Stimulated activated CD4-positive, alpha-beta T cell treated with anti-CD3 and anti-CD28 coated beads, TNF-alpha, amount 100 ng/mL, for 24 hours (primary cell): ENCODE data around the gene MMEL1.
"Not testable (repeated sequence)": the region's sequence is repeated elsewhere in the genome, so short reads cannot be mapped to it uniquely, and the experiment has no call there.

Experiments used
- DNase-seq, 3 experiments: peaks; one replicate each; pipeline ENCODE4 v3.0.0-alpha.2; 2020; ENCODE audit warnings: low read depth in 3 of 3

The MMEL1 gene, protein sequence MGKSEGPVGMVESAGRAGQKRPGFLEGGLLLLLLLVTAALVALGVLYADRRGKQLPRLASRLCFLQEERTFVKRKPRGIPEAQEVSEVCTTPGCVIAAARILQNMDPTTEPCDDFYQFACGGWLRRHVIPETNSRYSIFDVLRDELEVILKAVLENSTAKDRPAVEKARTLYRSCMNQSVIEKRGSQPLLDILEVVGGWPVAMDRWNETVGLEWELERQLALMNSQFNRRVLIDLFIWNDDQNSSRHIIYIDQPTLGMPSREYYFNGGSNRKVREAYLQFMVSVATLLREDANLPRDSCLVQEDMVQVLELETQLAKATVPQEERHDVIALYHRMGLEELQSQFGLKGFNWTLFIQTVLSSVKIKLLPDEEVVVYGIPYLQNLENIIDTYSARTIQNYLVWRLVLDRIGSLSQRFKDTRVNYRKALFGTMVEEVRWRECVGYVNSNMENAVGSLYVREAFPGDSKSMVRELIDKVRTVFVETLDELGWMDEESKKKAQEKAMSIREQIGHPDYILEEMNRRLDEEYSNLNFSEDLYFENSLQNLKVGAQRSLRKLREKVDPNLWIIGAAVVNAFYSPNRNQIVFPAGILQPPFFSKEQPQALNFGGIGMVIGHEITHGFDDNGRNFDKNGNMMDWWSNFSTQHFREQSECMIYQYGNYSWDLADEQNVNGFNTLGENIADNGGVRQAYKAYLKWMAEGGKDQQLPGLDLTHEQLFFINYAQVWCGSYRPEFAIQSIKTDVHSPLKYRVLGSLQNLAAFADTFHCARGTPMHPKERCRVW

DNA sequence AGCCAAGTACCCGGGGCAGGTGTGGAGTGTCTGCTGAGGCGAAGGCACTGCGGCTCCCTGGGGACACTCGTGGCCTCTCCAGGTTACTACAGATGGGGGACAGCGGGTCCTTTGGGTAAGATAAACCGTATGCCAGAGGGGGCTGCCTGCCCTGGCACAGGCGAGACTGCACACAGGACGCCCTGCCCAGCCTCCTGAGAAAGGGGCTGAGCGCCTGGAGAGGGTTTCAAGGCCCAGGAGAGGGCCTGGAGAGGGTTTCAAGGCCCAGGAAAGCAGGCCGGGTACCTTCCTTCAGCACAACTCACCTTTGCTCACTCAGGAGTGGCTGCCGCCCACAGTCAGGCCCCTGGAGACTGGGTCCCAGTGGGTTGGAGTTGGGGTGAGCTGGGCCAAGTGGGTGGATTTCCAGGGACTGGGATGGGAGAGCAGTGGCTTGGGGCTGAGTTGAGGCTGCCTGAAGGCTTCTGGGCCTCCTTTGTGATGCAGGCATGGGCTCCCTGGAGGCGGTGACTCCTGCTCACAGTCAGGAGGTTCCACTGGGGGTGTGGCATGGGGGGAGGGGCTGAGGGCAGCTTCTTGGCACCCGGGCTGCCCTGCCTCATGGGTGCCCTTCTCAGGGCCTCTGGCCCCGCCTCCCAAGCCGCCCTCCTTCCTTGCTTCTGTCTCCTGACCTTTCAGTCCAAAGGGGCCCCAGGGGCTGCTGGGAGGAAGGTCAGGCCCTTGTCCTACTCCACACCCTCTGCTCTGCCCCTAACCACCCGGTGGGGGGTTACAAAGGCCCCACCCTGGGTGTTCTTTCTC is at the start of gene MMEL1:
Gene MMEL1 (minus strand): TSS at position 456 of the 801 bp plus-strand sequence. CDS start 3,532 bp downstream, outside the sequence.
- DNase-seq = no peak

DNA sequence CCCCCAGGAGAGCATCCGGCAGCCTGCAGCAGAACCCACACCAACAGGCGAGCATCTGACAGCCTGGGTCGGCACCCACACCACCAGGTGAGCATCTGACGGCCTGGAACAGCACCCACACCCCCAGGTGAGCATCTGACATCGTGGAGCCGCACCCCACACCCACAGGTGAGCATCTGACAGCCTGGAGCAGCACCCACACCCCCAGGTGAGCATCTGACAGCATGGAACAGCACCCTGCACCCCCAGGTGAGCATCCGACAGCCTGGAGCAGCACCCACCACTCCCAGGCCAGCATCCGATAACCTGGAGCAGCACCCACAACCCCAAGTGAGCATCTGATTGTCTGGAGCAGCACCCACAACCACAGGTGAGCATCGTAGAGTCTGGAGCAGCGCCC is 43.9 kb upstream of the MMEL1 start:
- DNase-seq = not testable (repeated sequence)

DNA sequence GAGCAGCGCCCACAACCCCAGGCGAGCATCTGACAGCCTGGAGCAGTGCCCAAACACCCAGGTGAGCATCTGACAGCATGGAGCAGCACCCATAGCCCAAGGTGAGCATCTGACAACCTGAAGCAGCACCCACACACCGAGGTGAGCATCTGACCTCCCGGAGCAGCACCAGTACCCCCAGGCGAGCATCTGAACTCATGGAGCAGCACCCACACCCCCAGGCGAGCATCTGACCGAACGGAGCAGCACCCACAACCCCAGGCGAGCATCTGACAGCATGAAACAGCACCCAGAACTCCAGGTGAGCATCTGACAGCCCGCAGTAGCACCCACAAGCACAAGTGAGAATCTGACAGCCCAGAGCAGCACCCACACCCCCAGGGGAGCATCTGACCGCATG is 38.8 kb upstream of the MMEL1 start:
- DNase-seq = not testable (repeated sequence)

DNA sequence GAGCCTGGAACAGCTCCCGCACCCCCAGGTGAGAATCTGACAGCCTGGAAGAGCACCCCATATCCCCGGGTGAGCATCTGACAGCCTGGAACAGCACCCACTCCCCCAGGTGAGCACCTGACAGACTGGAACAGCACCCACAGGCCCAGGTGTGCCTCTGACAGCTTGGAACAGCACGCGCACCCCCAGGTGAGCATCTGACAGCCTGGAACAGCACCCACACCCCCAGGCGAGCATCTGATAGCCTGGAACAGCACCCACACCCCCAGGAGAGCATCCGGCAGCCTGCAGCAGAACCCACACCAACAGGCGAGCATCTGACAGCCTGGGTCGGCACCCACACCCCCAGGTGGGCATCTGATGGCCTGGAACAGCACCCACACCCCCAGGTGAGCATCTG is 27.0 kb upstream of the MMEL1 start:
- DNase-seq = not testable (repeated sequence)

DNA sequence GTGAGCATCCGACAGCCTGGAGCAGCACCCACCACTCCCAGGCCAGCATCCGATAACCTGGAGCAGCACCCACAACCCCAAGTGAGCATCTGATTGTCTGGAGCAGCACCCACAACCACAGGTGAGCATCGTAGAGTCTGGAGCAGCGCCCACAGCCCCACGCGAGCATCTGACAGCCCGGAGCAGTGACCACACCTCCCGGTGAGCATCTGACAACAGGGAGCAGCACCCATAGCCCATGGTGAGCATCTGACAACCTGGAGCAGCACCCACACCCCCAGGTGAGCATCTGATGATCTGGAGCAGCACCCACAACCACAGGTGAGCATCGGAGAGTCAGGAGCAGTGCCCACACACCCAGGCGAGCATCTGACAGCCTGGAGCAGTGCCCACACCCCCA is 25.1 kb upstream of the MMEL1 start:
- not testable (repeated sequence) for DNase-seq

DNA sequence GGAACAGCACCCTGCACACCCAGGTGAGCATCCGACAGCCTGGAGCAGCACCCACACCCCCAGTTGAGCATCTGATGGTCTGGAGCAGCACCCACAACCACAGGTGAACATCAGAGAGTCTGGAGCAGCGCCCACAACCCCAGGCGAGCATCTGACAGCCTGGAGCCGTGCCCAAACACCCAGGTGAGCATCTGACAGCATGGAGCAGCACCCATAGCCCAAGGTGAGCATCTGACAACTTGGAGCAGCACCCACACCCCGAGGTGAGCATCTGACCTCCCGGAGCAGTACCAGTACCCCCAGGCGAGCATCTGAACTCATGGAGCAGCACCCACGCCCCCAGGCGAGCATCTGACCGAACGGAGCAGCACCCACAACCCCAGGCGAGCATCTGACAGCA is 24.3 kb upstream of the MMEL1 start:
- not testable (repeated sequence) for DNase-seq

DNA sequence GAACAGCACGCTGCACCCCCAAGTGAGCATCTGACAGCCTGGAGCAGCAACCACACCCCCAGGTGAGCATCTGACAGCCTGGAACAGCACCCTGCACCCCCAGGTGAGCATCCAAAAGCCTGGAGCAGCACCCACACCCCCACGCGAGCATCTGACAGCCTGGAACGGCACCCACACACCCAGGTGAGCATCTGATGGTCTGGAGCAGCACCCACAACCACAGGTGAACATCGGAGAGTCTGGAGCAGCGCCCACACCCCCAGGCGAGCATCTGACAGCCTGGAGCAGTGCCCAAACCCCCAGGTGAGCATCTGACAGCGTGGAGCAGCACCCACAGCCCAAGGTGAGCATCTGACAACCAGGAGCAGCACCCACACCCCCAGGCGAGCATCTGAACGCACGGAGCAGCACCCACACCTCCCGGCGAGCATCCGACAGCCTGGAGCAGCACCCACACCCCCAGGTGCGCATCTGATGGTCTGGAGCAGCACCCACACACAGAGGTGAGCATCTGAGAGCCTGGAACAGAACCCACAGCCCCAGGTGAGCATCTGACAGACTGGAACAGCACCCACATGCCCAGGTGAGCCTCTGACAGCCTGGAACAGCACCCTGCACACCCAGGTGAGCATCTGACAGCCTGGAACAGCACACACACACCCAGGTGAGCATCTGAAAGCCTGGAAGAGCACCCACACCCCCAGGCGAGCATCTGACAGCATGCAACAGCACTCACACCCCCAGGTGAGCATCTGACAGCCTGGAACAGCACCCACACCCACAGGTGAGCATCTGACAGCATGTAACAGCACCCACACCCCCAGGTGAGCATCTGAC is 23.0 kb upstream of the MMEL1 start:
- not testable (repeated sequence) for DNase-seq

DNA sequence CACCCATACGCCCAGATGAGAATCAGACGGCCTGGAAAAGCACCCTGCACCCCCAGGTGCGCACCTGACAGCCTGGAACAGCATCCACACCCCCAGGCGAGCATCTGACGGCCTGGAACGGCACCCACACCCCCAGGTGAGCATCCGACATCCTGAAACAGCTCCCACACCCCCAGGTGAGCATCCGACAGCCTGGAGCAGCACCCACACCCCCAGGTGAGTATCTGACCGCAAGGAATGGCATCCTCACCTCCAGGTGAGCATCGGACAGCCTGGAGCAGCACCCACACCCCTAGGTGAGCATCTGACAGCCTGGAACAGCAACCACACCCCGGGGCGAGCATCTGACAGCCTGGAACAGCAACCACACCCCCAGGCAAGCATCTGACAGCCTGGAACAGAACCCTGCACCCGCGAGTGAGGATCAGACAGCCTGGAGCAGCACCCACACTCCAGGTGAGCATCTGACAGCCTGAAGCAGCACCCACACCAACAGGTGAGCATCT is 21.7 kb upstream of the MMEL1 start:
- not testable (repeated sequence) for DNase-seq

DNA sequence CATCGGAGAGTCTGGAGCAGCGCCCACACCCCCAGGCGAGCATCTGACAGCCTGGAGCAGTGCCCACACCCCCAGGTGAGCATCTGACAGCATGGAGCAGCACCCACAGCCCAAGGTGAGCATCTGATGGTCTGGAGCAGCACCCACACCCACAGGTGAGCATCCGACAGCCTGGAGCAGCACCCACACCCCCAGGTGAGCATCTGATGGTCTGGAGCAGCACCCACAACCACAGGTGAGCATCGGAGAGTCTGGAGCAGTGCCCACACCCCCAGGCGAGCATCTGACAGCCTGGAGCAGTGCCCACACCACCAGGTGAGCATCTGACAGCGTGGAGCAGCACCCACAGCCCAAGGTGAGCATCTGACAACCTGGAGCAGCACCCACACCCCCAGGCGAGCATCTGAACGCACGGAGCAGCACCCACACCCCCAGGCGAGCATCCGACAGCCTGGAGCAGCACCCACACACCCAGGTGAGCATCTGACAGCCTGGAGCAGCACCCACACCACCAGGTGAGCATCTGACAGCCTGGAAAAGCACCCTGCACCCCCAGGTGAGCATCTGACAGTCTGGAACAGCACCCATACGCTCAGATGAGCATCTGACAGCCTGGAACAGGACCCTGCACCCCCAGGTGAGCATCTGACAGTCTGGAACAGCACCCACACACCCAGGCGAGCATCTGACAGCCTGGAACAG is 21.1 kb upstream of the MMEL1 start:
- DNase-seq = not testable (repeated sequence)

DNA sequence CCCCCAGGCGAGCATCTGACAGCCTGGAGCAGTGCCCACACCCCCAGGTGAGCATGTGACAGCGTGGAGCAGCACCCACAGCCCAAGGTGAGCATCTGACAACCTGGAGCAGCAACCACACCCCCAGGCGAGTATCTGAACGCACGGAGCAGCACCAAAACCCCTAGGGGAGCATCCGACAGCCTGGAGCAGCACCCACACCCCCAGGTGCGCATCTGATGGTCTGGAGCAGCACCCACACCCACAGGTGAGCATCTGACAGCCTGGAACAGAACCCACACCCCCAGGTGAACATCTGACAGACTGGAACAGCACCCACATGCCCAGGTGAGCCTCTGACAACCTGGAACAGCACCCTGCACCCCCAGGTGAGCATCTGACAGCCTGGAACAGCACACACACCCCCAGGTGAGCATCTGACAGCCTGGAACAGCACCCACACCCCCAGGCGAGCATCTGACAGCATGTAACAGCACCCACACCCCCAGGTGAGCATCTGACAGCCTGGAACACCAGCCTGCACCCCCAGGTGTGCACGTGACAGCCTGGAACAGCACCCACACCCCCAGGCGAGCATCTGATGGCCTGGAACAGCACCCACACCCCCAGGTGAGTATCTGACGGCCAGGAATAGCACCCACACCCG is 20.2 kb upstream of the MMEL1 start:
- not testable (repeated sequence) for DNase-seq

DNA sequence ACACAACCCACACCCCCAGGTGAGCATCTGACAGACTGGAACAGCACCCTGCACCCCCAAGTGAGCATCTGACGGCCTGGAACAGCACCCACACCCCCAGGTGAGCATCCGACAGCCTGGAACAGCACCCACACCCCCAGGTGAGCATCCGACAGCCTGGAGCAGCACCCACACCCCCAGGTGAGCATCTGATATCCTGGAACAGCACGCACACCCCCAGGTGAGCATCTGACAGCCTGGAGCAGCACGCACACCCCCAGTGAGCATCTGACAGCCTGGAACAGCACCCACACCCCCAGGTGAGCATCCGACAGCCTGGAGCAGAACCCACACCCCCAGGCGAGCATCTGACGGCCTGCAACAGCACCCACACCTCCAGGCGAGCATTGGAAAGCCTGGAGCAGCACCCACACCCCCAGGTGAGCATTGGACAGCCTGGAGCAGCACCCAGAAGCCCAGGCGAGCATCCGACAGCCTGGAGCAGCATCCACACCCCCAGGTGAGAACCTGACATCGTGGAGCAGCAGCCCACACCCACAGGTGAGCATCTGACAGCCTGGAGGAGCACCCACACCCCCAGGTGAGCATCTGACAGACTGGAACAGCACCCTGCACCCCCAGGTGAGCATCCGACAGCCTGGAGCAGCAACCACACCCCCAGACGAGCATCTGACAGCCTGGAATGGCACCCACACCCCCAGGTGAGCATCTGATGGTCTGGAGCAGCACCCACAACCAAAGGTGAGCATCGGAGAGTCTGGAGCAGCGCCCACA is 19.5 kb upstream of the MMEL1 start:
- not testable (repeated sequence) for DNase-seq

DNA sequence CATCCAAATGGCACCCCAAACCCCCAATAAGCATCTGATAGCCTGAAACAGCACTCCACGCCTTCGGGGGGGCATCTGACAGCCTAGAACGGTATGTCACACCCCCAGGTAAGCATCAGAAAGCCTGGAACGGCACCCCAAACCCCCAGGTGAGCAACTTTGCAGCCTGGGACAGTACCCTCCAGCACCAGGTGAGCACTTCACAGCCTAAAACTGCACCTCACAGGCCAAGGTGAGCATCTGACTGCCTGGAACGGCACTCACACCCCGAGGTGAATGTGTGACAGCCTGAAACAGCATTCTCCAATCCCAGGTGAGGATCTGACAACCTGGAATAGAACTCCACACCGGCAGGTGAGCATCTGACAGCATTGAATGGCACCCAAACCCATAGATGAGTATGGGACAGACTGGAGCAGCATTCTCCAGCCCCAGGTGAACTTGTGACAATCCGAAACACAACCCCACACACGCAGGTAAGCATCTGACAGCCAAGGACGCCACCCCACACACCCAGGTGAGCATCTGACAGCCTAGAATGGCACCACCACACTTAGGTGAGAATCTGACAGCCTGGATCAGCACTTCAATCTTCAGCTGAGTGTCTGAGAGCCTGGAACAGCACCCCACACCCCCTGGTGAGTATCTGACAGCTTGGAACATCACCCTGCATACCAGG is 18.3 kb upstream of the MMEL1 start:
- DNase-seq = no peak

DNA sequence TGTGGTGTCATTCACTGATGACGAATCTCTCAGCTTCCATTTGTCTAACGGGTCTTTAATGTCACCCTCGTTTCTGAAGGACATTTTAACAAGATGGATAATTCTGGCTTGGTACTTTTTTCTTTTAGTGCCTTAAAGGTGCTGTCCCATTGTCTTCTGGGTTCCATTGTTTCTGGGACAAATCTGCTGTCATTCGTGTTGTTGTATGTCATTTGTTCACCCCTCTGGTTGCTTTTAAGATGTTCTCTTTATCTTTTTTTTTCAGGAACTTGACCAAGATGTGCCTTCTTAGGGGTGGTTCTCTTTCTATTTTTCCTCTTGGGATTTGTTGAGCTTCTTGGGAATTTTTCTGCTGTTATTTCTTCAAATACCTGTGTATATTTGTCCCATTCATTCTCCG is 14.0 kb upstream of the MMEL1 start:
- no peak for DNase-seq

DNA sequence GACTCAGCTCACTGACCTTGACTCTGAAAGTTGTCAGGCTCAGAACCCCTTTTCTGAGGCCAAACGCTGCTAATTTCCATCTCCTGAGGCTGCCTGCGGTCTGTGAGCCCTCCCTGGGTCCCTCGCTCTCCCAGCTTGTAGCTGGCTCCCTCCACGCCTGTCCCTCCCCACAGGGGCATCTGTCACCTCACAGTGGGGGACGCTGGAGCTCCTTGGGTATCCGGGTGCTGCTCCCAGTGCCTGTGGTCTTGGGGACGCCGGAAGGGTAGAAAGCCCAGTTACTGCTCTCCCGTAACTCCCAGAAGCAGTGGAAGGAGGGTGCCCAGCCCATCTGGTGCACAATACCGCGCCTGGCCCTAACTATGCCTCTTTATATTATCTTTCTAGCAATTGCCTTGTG is 13.0 kb upstream of the MMEL1 start:
- no peak for DNase-seq

DNA sequence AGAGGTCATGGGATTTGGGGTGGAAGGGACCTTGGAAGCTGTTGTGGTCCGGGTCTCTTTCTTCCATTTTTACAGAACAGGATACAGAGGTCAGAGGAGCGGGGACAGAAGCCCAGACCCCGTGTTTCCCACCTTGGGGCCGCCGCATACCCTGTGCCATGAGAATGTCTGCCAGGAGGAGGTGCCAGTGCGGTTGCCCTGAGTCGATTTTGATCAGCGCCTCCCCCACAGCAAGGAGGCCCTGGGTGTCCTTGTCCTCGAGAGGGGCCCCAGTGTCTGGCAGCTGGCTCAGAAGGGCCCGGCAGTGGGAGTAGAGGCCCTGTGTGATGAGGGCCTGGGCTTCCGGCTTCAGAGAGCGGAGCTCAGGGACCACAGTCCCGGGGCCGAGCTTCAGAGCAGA is 12.3 kb upstream of the MMEL1 start:
- no peak for DNase-seq

DNA sequence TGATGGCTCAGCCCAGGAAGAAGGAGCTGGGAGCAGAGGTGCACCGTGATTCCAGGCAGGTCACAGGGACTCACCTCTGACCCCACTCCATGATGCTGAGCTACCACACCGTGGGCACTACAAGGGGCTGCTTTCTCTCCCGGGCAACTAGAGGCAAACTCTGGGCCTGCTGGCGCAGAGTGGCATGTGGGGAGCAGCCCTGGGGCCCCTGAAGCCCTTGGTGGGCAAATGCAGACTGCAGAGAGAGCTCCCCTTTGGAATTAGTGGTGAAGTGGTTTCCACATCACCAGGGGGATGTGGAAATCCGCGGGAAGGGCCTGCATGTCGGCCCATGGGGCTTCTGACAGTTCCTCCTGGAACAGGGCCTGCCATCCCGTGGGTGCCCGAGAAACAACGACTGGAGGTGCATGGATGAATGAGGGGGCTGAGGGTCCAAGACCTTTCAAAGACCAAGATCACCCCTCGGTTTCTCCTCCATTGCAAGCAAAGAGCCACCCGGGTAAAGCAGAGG is 11.8 kb upstream of the MMEL1 start:
- no peak for DNase-seq

DNA sequence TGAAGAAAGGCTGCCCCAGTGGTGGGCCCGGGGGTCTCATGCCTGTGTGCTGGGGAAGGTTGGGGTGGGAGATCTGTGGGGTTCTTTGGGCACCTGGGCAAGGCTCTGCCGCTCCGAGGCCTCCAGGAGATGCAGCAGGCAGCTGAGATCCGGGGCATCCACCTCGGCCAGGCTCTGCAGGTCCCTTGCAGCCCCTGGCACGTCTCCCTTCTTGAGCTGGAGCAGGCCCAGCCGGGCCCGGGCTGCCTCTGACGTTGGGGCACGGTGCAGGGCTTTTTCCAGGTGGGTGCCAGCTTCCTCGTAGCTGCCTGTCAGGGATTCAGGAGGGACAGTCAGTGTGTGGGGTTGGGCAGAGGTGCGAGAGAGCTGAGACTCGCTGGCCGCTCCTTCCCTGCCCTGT is 11.4 kb upstream of the MMEL1 start:
- no peak for DNase-seq

DNA sequence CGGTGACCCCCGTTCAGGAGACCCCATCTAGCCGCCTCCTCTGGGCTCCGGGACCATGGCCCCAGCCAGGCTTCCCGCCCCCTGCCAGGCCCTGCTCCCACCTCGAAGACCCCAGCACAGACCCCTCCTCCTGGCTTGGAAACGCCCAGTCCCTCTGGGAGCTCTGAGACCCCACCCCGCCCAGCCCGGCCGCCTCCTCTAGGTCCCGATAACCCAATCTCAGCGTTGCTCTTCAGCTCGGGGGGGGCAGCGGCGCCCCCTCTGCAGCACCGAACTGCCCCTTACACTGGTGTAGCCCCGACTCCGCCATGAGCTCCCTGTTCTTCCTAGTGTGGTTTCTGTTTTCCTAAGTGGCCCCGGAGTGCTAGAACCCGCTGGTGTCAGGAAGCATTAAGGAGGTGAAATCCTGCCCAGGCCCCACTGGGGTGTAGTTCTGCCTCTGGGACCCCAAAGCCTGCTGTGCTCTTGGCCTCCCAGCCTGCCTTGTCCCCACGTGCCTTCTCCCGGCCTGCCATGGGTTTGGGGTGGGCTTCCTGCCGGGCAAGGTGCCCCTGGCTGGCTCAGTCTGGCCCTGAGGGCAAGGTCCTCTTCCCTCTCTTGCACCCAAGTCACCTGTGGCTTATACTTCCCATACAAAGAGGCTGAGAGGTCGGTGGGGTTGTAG is 10.7 kb upstream of the MMEL1 start:
- no peak for DNase-seq
